ENCODE results near the gene TERB1.
A peak's percentile ranks its signal among the peaks of the same experiment; 100 is the strongest.

TERB1 gene, protein sequence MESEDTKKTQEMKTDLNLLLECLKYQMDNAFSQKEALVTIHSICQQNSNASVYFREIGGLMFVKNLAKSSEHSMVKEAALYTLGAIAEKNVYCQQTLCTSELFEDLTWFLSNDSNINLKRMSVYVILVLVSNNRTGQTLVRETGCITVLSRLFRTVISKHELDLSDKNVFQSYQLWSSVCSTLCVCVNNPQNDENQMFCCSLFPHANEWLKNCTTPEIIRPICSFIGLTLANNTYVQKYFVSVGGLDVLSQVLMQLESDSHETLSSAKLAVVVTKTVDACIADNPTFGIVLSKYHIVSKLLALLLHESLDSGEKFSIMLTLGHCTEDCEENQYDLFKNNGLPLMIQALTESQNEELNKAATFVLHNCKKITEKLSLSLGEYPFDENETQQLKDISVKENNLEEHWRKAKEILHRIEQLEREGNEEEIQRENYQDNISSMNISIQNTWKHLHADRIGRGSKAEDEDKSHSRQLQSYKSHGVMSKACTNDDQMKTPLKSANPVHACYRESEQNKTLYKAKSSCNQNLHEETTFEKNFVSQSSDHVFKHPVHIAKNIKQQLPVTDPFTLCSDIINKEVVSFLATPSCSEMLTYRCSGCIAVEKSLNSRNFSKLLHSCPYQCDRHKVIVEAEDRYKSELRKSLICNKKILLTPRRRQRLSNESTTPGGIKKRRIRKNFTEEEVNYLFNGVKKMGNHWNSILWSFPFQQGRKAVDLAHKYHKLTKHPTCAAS

DNA sequence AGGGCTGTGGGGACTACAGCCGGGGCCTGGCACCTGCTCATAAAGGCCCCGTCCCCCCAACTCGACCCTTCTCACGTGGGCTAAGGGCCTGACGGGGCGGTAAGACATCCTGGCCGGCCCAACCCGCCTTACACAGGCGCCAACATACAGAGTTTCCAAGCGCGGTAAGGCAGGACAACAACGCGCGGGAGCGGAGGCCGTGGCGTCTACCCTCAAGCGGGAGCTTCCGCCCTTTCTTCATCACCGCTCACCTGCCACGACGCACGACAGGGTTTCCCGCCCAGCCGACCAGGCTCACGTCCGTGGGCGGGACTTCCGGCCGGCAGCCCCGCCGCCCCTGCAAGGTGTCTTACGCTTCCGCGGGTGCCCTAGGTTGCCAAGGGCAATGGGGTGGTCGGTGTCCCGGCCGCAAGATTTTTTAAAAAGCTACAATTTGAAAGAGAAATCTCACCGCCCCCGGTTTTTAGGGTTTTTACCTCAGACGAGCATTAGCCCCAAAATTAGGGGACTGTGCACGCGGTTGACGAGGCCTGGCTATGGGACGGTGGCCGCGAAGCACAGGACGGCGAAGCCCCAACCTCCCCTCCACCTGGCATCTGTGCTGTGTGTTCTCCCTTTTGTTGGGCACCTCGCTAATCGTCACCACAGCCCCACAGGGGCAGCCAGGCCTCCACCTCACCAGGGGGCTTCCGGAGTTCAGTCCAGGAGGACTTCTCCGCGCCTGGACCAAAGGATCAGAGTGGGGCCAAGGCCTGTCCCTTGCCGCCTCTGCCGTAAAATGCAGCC lies at the start of gene TERB1:
Gene TERB1, minus strand, starts transcription at position 265 of the 786 bp plus-strand sequence. CDS start 4,786 bp downstream, outside the sequence.
- no peak for DNase-seq

- no peak for DNase-seq
These were observed 48.9 kb upstream of the TERB1 start for GRCh38 chr16:66850115-66850815.

- DNase-seq, result no peak
These were observed 48.2 kb upstream of the TERB1 start for GRCh38 chr16:66849549-66849948.

DNA sequence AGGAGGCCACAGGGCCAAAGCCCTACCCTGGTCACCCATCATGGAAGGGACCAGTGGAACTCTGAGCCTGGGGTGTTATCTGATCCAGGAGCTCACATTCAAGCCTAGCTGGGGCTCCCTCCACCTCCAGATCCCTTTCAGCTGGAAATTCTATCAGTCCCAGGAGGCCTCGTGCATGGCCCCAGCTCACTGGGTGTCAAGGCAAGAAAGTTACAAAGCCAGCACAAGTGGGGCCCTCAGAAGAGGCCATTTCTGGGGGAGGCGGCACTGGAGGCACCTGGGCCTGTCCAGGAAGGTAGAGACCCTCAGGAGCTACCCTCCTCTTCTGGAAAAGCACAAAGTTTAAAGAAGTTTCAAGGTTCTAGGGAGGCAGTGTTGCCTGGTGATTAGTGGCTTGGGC lies 47.6 kb upstream of the TERB1 start:
- DNase-seq, result no peak

DNA sequence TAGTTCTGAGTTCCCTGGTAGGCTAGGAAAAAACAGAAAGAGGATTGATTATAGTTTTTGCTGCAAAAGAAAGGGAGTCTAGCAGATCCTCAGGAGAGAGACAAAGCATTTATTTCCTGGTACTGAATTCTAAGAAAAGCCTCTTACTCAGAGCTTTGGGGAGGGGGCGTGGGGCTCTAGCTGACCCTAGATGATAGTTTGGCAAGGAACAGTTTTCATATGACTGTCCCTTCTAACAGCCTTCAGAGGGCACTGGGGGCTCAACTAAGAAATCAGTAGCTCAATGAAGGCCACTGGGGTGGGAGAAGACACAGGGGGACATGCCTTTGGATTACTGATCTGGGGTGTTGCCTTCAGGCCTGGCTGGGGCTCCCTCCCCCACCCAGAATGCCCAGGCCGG lies 46.8 kb upstream of the TERB1 start:
- no peak for DNase-seq

GRCh38 chr16:66847533-66848067 lies 46.2 kb upstream of the TERB1 start:
- DNase-seq, result no peak

DNA sequence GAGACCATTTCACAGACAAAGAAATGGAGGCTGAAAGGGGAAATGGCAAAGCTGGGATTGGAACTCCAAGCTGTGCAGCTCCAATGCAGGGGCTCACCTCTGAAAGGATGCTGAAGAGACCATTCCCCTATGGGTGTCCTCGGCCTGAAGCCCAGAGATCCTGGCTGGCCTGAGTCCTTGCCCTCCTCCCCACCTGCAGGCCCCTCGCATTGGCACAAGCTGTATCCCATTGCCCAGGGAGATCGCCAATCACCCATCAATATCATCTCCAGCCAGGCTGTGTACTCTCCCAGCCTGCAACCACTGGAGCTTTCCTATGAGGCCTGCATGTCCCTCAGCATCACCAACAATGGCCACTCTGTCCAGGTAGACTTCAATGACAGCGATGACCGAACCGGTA lies 45.4 kb upstream of the TERB1 start:
- no peak for DNase-seq

DNA sequence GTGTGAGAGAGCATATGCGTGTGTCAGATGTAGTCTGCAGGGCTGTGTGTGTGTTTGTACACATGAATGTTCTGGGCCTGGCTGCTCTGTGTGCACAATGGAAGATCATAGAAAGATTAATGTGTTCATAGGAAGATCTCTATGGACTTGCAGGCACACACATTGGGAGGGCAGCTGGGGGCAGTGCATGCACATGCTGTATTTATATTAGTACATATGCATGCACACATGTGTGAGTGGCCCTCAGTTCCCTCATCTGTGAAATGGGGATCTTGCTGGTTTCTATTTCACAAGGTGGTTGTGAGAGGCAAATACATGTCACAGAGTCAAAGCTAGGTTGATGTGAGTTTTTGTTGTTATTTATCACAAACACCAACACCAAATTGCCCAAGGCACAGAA lies 44.9 kb upstream of the TERB1 start:
- DNase-seq, result no peak

GRCh38 chr16:66845791-66846221 lies 44.4 kb upstream of the TERB1 start:
- no peak for DNase-seq

DNA sequence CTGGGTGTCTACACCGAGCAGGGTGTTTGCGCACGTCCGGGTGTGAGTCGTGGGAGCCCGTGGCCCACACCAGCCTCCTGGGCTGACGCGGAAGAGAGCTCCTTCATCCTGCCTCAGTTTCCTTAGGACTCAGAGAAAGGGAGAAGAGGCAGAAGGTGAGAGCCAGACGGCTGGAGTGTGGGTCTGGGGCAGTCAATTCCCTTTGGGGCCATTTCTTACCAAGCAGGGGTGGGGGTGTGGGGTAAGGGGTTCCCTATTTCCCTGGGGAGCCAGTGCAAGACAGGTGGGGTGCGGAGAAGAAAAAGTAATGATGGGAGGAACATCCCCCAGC lies 43.7 kb upstream of the TERB1 start:
- no peak for DNase-seq

GRCh38 chr16:66844342-66845079 lies 43.1 kb upstream of the TERB1 start, which contains the start of gene CA7:
Gene CA7, plus strand, starts transcription at chr16:66844414. Its CDS starts 74 bp downstream, at chr16:66844488.
- DNase-seq, result no peak

GRCh38 chr16:66844009-66844341 lies 42.6 kb upstream of the TERB1 start:
- no peak for DNase-seq

DNA sequence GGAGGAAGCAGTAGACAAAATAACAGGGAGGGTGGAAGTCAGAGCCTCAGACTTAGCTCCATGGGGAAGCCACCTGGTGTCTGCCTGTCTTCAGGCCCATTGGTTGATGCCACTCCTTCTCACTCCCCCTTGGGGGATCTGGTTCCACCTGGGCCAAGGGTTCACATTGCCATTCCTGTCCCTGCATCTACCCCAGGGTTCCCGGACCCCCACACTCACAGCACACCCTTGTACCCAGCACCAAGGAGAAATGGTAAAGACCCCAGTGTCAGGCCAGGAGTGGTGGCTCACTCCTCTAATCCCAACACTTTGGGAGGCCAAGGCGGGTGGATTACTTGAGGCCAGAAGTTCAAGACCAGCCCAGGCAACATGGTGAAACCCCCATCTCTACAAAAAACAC lies 41.8 kb upstream of the TERB1 start:
- no peak for DNase-seq

DNA sequence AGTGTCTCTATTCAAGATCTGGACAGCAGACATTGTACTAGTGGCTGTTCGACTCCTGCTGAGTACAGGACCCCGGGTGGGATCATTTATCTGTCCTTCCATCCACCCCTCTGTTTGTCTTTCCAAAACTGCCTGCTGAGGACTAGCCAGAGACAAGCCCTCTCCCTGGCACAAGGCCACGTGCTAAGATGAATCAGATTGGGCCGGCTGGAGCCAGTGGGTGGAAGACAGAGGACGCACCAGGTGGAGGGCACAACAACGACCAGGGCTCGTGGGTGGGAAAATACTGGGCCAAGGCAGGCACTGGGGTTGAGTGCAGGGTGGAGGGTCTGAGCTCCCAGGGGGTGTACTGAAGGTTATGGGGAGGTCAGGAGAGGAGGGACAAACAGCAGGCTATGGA lies 41.4 kb upstream of the TERB1 start:
- DNase-seq, result no peak

DNA sequence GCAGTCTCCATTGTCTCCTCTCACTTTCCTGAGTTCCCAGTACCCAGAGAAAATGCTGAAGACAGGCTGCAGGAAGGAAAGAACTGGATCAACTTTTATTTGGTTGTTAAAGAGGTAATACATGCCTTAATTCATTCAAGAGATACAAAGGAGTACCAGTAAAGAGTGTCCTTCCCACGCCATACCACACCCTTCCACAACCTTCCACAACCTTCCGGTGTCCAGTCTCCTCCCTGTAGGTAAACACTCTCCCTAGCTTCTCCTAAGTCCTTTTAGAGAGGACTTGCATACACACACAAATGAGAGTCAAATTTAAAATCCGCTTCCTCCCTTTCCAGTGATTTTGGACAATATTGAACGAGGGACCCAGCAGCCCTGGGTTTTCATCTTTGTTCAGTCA lies 40.0 kb upstream of the TERB1 start:
- DNase-seq, result no peak

DNA sequence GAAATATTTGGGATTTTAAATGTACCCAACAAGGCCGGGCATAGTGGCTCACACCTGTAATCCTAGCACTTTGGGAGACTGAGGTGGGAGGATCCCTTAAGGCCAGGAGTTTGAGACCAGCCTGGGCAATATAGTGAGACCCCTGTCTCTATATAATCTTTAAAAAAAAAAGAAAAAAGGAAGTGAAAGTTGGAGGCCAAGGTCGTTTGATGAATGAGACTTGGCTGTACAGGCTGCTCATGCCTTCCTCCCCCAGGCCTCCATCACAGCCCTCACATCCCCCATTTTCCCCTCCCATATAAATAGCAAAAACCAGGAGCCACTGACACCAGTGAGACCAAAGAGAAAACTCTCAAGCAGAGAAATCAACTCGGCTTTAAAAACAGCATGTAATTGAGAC lies 39.5 kb upstream of the TERB1 start:
- DNase-seq, result no peak

DNA sequence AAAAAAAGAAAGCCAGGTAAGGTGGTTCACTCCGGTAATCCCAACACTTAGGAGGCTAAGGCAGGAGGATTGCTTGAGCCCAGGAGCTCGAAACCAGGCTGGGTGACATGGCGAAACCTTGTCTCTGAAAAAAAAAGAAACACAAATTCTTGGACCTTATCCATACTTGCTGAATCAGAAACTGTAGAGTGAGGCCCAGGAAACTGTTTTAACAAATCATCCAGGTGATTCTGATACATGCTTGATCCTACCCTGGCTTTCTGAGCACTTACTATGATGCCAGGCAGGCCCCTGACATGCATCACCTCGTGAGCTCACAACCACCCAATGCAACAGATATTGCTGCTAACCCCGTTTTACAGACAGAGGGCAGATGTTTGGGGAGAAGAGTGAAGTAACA lies 33.4 kb upstream of the TERB1 start:
- no peak for DNase-seq

DNA sequence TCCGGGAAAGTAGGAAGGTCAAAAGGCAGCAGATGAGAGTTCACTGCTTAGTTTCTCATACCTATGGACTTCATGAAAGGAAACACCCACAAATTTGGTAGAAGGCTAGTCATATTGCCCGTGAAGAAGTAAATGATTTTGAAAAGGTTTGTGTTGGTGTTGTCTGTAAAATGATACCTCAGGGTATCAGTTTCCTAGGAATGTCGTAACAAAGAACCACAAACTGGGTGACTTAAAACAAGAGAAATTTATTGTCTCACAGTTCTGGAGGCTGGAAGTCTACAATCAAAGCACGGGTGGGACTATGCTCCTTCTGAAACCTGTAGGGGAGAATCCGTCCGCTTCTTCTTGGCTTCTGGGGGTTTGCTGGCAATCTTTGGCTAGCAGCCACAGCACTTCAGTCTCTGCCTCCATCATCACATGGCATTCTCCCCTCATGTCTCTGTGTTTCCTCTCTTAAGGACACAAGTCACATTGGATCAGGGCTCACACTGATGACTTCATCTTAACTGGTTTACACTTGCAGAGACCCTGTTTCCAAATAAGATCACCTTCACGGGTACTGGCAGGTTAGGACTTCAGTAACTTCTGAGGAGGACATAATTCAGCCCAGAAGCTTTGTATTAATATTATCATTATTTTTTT lies 31.4 kb upstream of the TERB1 start:
- no peak for DNase-seq

- no peak for DNase-seq
These were observed 30.8 kb upstream of the TERB1 start for GRCh38 chr16:66832190-66832589.

DNA sequence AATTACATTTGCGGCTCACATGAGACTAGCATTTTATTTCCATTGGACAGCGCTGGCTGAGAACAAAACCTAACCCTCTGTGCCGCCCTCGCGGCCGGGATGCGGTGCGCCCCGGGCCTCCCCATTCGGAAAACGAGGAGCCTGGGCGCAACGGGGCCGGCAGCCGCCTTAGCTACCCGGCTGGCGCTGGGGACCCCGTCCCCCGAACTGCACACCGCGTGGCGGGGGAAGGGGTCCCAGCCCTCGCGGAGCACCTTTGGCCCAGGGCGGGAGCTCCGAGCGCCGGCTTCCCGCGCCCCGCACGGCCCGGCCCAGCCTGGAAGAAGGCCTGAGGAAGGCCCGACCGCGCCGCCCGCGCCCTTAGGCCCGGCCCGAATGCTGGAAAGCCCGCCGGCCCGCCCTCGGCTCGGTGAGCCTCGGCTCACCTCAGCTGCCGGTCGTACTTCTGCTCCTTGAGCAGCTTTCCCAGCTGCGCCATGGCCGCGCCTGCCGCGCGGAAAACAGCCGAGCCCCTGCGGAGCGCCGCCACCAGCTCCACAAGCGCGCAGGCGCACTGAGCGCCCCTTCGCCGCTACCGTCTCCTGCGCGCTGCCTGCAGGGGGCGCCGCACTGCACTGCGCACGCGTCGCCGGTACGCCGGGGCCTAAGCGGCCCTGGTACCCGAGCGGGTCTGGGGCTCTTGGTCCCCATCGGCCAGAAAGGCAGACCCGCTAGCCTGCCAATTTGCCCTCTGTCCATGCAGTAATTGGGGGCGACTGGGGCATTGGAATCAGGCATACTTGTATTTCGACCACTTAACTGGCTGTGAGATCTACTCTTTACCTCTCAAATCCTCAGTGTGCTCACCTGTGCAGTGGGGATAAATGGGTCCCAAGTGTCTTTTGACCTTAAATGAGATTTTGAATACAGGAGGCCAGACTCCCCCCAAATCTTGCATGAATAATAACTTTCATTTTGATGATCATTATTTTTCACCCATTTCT lies 29.3 kb upstream of the TERB1 start, which contains the start of gene NAE1:
Gene NAE1, minus strand, starts transcription at position 555 of the 983 bp plus-strand sequence. Its CDS starts 77 bp downstream, at position 478.
- peak; percentile 94 for DNase-seq

Measured in 8988T (cell line).